HEK293 (cell line): Measurements from ENCODE around the gene TCHHL1.

Experiments
- CTCF ChIA-PET: fragments of 350-600 bp; formaldehyde crosslinking; extraction: SDS; loops from one replicate; lab custom pipeline; 2021; ENCODE audit warnings: antibody characterized with exemption; lab: Yijun Ruan, JAX
- POLR2A ChIA-PET: fragments of 300-600 bp; formaldehyde crosslinking; extraction: SDS; loops from one replicate; lab custom pipeline; 2020; ENCODE audit warnings: antibody characterized with exemption, inconsistent platforms; lab: Yijun Ruan, JAX
- H3K27ac ChIP-seq: fragments of 200-500 bp; sonication (Bioruptor generic); 2 replicates; pipeline ENCODE4 v1.5.1; 2014; ENCODE audit warnings: low read depth, low read length, control low read depth, inconsistent platforms; ENCODE audit errors: extremely low read depth
- H3K36me3 ChIP-seq, 2 experiments: fragments of 200-500 bp in 1 of 2; sonication (Bioruptor generic) in 1 of 2; 1 replicate in 1 of 2; 2 replicates in 1 of 2; pipeline ENCODE4 v1.5.1; 2014 to 2017; ENCODE audit warnings: inconsistent platforms in 2 of 2, low read length in 2 of 2; ENCODE audit not compliant: control insufficient read depth in 2 of 2, insufficient read depth in 1 of 2
- H3K4me1 ChIP-seq: fragments of 200-500 bp; sonication (Bioruptor generic); 2 replicates; pipeline ENCODE4 v1.5.1; 2014; ENCODE audit warnings: mild to moderate bottlenecking, low read length, inconsistent platforms; ENCODE audit not compliant: control insufficient read depth, insufficient read depth
- H3K4me3 ChIP-seq: 2 replicates; pipeline ENCODE4 v1.5.1; 2011; ENCODE audit warnings: low read depth, mild to moderate bottlenecking, control low read depth, low read length, moderate library complexity
- H3K9me3 ChIP-seq: fragments of 200-500 bp; sonication (Bioruptor generic); 2 replicates; pipeline ENCODE4 v1.5.1; 2014; ENCODE audit warnings: low read depth, low read length, inconsistent platforms; ENCODE audit not compliant: control insufficient read depth, insufficient read depth
- KLF9 ChIP-seq: fragments of 450-650 bp; formaldehyde crosslinking; IDR thresholded peaks from 2 replicates; pipeline ENCODE4 v1.5.1; 2016; ENCODE audit warnings: missing biosample characterization, missing genetic modification characterization, low read depth
- PRDM2 ChIP-seq: fragments of 450-650 bp; formaldehyde crosslinking; IDR thresholded peaks from 2 replicates; pipeline ENCODE4 v1.5.1; 2016; ENCODE audit warnings: missing biosample characterization, missing genetic modification characterization, borderline replicate concordance
- TSHZ1 ChIP-seq: fragments of 450-650 bp; formaldehyde crosslinking; IDR thresholded peaks from 2 replicates; pipeline ENCODE4 v1.5.1; 2016; ENCODE audit warnings: missing biosample characterization, missing genetic modification characterization, borderline replicate concordance
- ZBTB10 ChIP-seq: fragments of 450-650 bp; formaldehyde crosslinking; IDR thresholded peaks from 2 replicates; pipeline ENCODE4 v1.5.1; 2016; ENCODE audit warnings: missing biosample characterization, missing genetic modification characterization
- ZBTB7A ChIP-seq: fragments of 450-650 bp; formaldehyde crosslinking; IDR thresholded peaks from 2 replicates; pipeline ENCODE4 v1.5.1; 2016; ENCODE audit warnings: low read depth, missing biosample characterization, missing genetic modification characterization
- ZFHX2 ChIP-seq: fragments of 450-650 bp; formaldehyde crosslinking; conservative IDR thresholded peaks from 2 replicates; pipeline ENCODE4 v1.5.1; 2016; ENCODE audit warnings: missing biosample characterization, missing genetic modification characterization
- ZNF221 ChIP-seq: fragments of 450-650 bp; formaldehyde crosslinking; IDR thresholded peaks from 2 replicates; pipeline ENCODE4 v1.5.1; 2017; ENCODE audit warnings: missing biosample characterization, missing genetic modification characterization, borderline replicate concordance
- ZNF324 ChIP-seq: fragments of 450-650 bp; formaldehyde crosslinking; IDR thresholded peaks from 2 replicates; pipeline ENCODE4 v1.5.1; 2016; ENCODE audit warnings: missing biosample characterization, missing genetic modification characterization
- ZNF335 ChIP-seq: fragments of 450-650 bp; formaldehyde crosslinking; conservative IDR thresholded peaks from 2 replicates; pipeline ENCODE4 v1.5.1; 2016; ENCODE audit warnings: missing biosample characterization, missing genetic modification characterization
- ZNF404 ChIP-seq: fragments of 450-650 bp; formaldehyde crosslinking; IDR thresholded peaks from 2 replicates; pipeline ENCODE4 v1.5.1; 2017; ENCODE audit warnings: missing biosample characterization, missing genetic modification characterization
- ZNF48 ChIP-seq: fragments of 450-650 bp; formaldehyde crosslinking; IDR thresholded peaks from 2 replicates; pipeline ENCODE4 v1.5.1; 2016; ENCODE audit warnings: missing biosample characterization, missing genetic modification characterization
- ZNF549 ChIP-seq: fragments of 450-650 bp; IDR thresholded peaks from 2 replicates; pipeline ENCODE4 v1.5.1; 2018; ENCODE audit warnings: missing biosample characterization, missing genetic modification characterization, mild to moderate bottlenecking, inconsistent platforms, moderate library complexity
- ZNF623 ChIP-seq: fragments of 450-650 bp; formaldehyde crosslinking; IDR thresholded peaks from 2 replicates; pipeline ENCODE4 v1.5.1; 2016; ENCODE audit warnings: missing biosample characterization, missing genetic modification characterization
- ZNF791 ChIP-seq: fragments of 450-650 bp; formaldehyde crosslinking; IDR thresholded peaks from 2 replicates; pipeline ENCODE4 v1.5.1; 2016; ENCODE audit warnings: missing biosample characterization, missing genetic modification characterization
- ZNF792 ChIP-seq: fragments of 450-650 bp; formaldehyde crosslinking; IDR thresholded peaks from 2 replicates; pipeline ENCODE4 v1.5.1; 2016; ENCODE audit warnings: missing biosample characterization, missing genetic modification characterization
- TF ChIP-seq, protein P1 (sequence below): fragments of 450-650 bp; formaldehyde crosslinking; IDR thresholded peaks from 2 replicates; pipeline ENCODE4 v1.5.1; 2017; ENCODE audit warnings: missing biosample characterization, missing genetic modification characterization

The TCHHL1 gene

DNA sequence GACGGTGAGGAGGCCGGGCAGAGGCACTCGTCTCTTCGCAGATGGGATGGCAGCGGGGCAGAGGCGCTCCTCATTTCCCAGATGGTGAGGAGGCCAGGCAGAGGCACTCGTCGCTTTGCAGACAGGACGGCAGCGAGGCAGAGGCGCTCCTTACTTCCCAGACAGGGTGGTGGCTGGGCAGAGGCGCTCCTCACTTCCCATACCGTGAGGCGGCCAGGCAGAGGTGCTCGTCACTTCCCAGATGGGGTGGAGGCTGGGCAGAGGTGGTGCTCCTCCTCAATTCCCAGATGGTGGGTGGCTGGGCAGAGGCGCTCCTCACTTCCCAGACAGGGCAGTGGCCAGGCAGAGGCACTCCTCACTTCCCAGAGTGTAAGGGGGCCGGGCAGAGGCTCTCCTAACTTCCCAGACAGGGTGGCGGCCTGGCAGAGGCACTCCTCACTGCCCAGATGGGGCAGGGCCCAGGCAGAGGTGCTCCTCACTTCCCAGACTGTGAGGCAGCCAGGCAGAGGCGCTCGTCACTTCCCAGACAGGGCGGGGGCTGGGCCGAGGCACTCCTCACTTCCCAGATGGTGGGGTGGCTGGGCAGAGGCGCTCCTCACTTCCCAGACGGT is 9.9 kb downstream of the TCHHL1 start (continued):
- TF ChIP-seq TSHZ1 (tag by site-specific recombination) (no peak), ZNF792 (tag by site-specific recombination) (no peak), ZBTB7A (no peak), ZNF324 (tag by site-specific recombination) (no peak), ZNF48 (tag by site-specific recombination) (no peak), KLF9 (no peak), ZBTB10 (tag by site-specific recombination) (no peak)
- TF ChIP-seq, protein P1, sequence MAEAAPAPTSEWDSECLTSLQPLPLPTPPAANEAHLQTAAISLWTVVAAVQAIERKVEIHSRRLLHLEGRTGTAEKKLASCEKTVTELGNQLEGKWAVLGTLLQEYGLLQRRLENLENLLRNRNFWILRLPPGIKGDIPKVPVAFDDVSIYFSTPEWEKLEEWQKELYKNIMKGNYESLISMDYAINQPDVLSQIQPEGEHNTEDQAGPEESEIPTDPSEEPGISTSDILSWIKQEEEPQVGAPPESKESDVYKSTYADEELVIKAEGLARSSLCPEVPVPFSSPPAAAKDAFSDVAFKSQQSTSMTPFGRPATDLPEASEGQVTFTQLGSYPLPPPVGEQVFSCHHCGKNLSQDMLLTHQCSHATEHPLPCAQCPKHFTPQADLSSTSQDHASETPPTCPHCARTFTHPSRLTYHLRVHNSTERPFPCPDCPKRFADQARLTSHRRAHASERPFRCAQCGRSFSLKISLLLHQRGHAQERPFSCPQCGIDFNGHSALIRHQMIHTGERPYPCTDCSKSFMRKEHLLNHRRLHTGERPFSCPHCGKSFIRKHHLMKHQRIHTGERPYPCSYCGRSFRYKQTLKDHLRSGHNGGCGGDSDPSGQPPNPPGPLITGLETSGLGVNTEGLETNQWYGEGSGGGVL, result no peak

DNA sequence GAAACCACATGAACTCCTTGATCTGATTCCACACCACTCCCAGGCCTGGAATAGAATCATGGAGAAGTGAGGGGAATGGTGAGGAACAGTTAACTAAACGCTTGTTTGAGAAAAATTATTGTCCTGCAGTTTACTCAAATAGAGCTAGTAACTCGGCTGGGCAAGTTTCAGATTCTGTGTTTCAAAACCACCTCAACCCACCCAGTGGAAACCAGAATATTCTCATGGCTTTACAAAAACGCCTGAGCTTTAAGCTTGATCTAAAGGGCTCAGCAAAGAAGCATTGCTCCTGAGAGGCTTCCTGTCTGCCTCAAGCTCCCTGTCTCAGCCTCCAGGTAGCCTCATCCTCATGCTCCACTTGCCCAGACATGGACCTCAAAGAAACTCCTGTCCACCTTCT is 16.6 kb downstream of the TCHHL1 start:
- CTCF ChIA-PET, result interaction anchor here (0.9 kb wide), 1 partner anchor 115 kb away, joined by 3 read pairs; no protein-coding TSS in a partner anchor
- no peaks in the 10 kb centered on the region for H3K4me1 ChIP-seq
- POLR2A ChIA-PET, result no interaction called here
- no peak overlapping the region for H3K27ac ChIP-seq
- no peaks in the 10 kb centered on the region for H3K9me3 ChIP-seq
- no peak for TF ChIP-seq ZNF335 (tag by site-specific recombination)
- TF ChIP-seq ZNF221 (tag by site-specific recombination), result no peak
- TF ChIP-seq ZNF549 (tag by site-specific recombination), result no peak
- TF ChIP-seq PRDM2 (tag by site-specific recombination), result no peak
- no peak for TF ChIP-seq ZNF404 (tag by site-specific recombination)
- no peak for TF ChIP-seq ZFHX2 (tag by site-specific recombination)
- TF ChIP-seq ZNF623, result no peak
- TF ChIP-seq ZNF791 (tag by site-specific recombination), result no peak
- H3K4me3 ChIP-seq, result no peak overlapping the region
- H3K36me3 ChIP-seq, result no peaks in the 10 kb centered on the region
